Activated CD4-positive, alpha-beta memory T cell treated with anti-CD3 and anti-CD28 coated beads for 36 hours (primary cell): ENCODE measurements around the gene MAMDC4. TPM values are rescaled to one million over a fixed set of nuclear protein-coding genes. Genes with fewer than 3 reads are reported as not detected.
"Not testable (repeated sequence)": the region's sequence is repeated elsewhere in the genome, so short reads cannot be mapped to it uniquely, and the experiment has no call there.

Source experiments
- CTCF ChIA-PET: fragments of 350-600 bp; sonication (Branson Sonifier 250); formaldehyde crosslinking; loops from one replicate; lab custom pipeline; 2021; ENCODE audit warnings: antibody characterized with exemption, inconsistent platforms; lab: Charles Lee
- POLR2A ChIA-PET: fragments of 350-600 bp; sonication (Branson Sonifier 250); formaldehyde crosslinking; loops from one replicate; lab custom pipeline; 2021; ENCODE audit warnings: antibody characterized with exemption; lab: Charles Lee
- DNase-seq: peaks from one replicate; pipeline ENCODE4 v3.0.0-alpha.2; 2020
- H3K27ac Mint-ChIP-seq: one replicate; pipeline ENCODE4 v1.8.0; 2021; ENCODE audit warnings: mixed read lengths
- H3K27me3 Mint-ChIP-seq: one replicate; pipeline ENCODE4 v1.8.0; 2021; ENCODE audit warnings: mixed read lengths
- H3K36me3 Mint-ChIP-seq: one replicate; pipeline ENCODE4 v1.8.0; 2021; ENCODE audit warnings: mixed read lengths
- H3K4me1 Mint-ChIP-seq: one replicate; pipeline ENCODE4 v1.8.0; 2021; ENCODE audit warnings: low read depth, mixed read lengths
- H3K4me3 Mint-ChIP-seq: one replicate; pipeline ENCODE4 v1.8.0; 2021; ENCODE audit warnings: mild to moderate bottlenecking, mixed read lengths
- H3K9me3 Mint-ChIP-seq: one replicate; pipeline ENCODE4 v1.8.0; 2021; ENCODE audit warnings: mixed read lengths
- intact Hi-C: fragments of 100-400 bp; cut with micrococcal nuclease; formaldehyde crosslinking; loops from one replicate; pipeline ENCODE4 v1.15.1; 2023
- total RNA-seq, 2 experiments: library from RNA; stranded (reverse); gene quantifications; one replicate each; pipeline ENCODE4 v1.2.3, GENCODE V29; 2021

Gene MAMDC4
- total RNA-seq, 2 experiments from 2014 or later: 13.0 to 14.3 TPM

DNA sequence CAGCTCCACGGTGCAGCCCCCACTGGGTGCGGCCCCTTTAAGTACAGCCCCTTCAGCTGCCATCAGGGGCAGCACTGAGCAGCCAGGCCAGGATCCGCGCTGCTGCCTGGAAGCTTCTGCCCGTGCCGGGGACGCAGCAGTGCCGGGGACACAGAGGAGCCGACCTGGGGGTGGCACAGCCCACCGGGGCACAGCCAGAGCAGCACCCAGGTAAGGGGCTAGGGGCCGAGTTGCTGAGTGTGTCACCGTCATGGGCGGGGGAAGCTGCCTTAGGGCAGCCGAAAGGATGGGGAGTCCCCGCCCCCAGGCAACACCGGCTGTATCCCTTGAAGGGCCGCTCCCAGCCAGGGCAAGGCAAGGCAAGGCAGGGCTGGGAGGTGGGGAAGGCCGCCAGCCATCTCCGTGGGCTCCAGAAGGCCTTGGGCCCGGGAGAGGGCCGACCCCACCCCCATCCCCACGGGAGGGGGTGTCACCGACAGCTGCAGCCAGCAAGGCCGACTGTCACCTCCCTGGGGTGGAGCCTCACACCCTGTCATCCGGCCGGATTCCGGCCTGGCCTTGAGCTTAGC, 9.7 kb upstream of the MAMDC4 start, which contains the start of gene AJM1:
AJM1 (plus strand) TSS at position 99 of the 569 bp plus-strand sequence. CDS start 1,937 bp downstream, outside the sequence.
- Mint-ChIP-seq H3K4me3 (peak within 1 kb of the TSS; percentile 73), H3K27me3 (peaks cover 11% of the 10 kb centered on the region), H3K4me1 (peaks cover 22% of the 10 kb centered on the region), H3K27ac (peak within 1 kb of the TSS; percentile 33)
- not testable (repeated sequence) for H3K9me3 Mint-ChIP-seq, H3K36me3 Mint-ChIP-seq
- intact Hi-C loops: loop anchor here (2.0 to 5.0 kb wide), 3 partner anchors 35 to 102 kb away; partner anchors contain the start of genes C8G, FBXW5, RABL6 and TMEM141
- ChIA-PET POLR2A (interaction anchor here (1.2 to 1.7 kb wide), 3 partner anchors 35 to 102 kb away, joined by 3 to 7 read pairs (median 3); partner anchors contain the start of genes C8G and FBXW5), CTCF (interaction anchor here (0.7 to 4.3 kb wide), 43 partner anchors 10 to 359 kb away, joined by 3 to 56 read pairs (median 5); partner anchors contain the start of genes ABCA2, C8G, CLIC3 and EDF1)
- DNase-seq: peak; percentile 86

DNA sequence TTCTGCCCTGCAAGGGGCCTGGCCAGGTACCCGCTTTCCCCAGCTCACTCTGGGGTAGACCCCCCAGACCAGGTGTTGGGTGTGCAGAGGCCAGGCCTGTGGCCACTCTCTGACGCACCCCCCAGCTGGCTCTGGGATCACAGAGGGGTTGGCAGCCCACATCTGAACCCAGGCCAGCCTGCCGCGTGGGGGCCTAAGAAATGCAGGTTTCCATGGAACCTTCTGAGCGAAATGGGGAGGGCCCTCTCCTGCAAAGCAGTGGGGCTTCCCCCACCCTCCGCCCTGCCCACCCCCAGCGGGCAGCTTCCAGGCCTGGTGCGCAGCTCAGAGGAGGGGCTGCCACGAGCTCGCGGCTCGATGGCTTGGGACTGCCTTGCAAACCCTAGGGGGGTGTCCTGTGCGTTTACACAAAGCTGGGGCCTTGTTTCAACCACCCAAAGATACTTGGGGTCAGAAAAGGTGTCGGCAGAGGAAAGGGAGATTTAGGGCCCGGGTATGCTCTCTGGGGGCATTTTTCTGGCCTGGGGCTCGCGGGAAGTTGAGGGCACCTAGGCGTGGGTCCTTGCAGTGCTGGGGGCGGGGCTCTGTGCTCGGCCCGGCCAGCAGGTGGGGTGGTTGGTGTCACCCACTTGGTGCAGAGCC, 8.9 kb upstream of the MAMDC4 start:
- intact Hi-C loops: loop anchor here (2.0 to 5.0 kb wide), 3 partner anchors 36 to 102 kb away; partner anchors contain the start of genes C8G, FBXW5, RABL6 and TMEM141
- H3K27ac Mint-ChIP-seq, H3K9me3 Mint-ChIP-seq, DNase-seq: not testable (repeated sequence)
- Mint-ChIP-seq H3K4me1 (peaks cover 27% of the 10 kb centered on the region), H3K36me3 (peaks cover 10% of the 10 kb centered on the region), H3K4me3 (peak overlapping the region; percentile 43), H3K27me3 (peaks cover 17% of the 10 kb centered on the region)
- CTCF ChIA-PET: interaction anchor here (0.8 to 4.3 kb wide), 28 partner anchors 14 to 253 kb away, joined by 3 to 56 read pairs (median 6); partner anchors contain the start of genes ABCA2, C8G, CLIC3 and EDF1
- POLR2A ChIA-PET: interaction anchor here (1.2 to 1.7 kb wide), 4 partner anchors 36 to 101 kb away, joined by 3 to 7 read pairs (median 4); partner anchors contain the start of genes C8G, FBXW5 and TRAF2

DNA sequence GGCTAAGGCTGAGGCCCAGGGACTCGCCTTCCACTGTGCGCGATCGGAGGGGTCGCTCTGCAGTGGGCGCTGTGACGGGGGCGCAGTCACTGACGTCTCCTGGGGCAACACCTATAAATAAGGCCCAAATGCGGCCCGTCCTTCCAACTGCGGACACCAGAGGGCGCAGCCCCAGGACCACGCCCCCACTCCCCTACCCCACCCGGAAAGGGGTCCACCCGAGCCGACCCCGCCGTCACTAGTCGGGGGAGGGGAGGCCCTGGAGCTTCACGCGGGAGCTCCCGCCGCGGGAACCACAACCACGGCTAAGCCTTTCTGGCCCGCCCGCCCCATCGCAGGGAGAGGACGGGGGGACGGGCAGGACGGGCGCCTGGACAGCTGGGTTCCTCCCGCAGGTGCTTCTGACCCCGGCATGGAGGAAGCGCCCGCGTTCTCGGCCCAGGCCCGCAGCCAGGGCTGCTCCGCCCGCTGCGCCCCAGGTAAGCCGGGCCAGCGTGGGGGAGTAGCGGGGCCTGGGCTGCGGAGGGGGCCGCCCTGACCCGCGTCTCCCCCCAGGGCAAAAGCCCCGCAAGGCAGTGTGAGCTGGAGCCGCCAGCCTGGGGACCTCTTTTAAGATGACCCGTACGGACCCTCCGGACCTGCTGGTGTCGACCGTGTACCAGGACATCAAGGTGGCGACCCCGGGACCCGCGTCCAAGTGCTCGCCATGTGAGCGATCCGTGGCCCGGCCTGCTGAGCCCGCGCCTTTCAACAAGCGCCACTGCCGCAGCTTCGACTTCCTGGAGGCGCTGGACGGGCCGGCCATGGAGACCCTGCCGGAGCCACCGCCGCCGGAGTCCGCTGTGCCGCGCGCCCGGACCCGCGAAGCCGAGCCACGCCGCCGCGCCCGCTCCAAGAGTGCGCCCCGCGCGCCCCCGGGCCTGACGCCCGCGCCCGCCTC, 8.1 kb upstream of the MAMDC4 start:
- not testable (repeated sequence) for H3K27ac Mint-ChIP-seq, H3K36me3 Mint-ChIP-seq, H3K9me3 Mint-ChIP-seq
- DNase-seq: peak; percentile 73
- POLR2A ChIA-PET: interaction anchor here (1.2 to 1.5 kb wide), 2 partner anchors 42 to 101 kb away, joined by 3 to 4 read pairs; partner anchors contain the start of genes C8G, FBXW5 and TRAF2
- peaks cover 17% of the 10 kb centered on the region for H3K27me3 Mint-ChIP-seq
- intact Hi-C loops: loop anchor here (2.0 to 5.0 kb wide), 3 partner anchors 37 to 101 kb away; partner anchors contain the start of genes C8G, FBXW5, RABL6 and TMEM141
- peak overlapping the region; percentile 43 for H3K4me3 Mint-ChIP-seq
- H3K4me1 Mint-ChIP-seq: peaks cover 27% of the 10 kb centered on the region
- CTCF ChIA-PET: interaction anchor here (1.0 to 4.3 kb wide), 12 partner anchors 18 to 190 kb away, joined by 3 to 56 read pairs (median 8); partner anchors contain the start of genes ABCA2, C8G, FBXW5 and FUT7

DNA sequence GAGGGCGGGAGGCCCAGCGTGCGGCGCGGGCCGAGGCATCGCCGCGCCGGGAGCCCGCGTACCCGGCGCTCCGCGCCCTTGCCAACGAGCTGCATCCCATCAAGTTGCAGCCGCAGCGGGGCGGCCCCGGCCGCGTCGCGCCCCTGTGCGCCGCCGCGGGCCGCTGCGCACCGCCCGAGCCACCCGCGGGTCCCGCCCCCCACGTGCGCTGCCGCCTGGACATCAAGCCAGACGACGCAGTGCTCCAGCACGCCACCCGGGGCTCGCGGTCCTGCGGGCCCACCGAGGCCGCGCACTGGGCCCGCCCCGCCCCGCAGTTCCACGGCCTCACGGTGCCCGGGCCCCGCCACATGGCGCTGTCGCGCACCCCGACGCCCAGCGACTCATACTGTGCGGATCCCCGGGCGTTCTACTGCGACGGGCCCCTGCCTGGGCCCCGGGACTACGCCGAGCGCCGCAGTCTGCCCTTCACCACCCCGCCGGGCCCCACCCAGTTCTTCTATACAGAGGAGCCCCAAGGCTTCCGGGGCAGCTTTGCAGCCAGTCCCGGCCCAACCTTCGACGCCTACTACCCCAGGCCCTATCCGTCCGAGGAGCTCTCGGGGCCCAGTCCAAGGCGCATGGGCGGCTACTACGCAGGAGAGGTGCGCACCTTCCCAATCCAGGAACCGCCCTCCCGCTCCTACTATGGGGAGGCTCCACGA, 7.2 kb upstream of the MAMDC4 start:
- Mint-ChIP-seq H3K27me3 (peaks cover 17% of the 10 kb centered on the region), H3K4me1 (peaks cover 29% of the 10 kb centered on the region), H3K36me3 (peaks cover 11% of the 10 kb centered on the region), H3K27ac (no peak overlapping the region), H3K4me3 (no peak overlapping the region), H3K9me3 (no peaks in the 10 kb centered on the region)
- POLR2A ChIA-PET: no interaction called here
- intact Hi-C loops: loop anchor here (5.0 kb wide), 2 partner anchors 38 to 242 kb away; partner anchors contain the start of genes MAN1B1 and RABL6
- no peak for DNase-seq
- CTCF ChIA-PET: interaction anchor here (0.6 to 4.3 kb wide), 8 partner anchors 36 to 190 kb away, joined by 3 to 56 read pairs (median 12); partner anchors contain the start of genes ABCA2, FUT7, RABL6 and TRAF2

DNA sequence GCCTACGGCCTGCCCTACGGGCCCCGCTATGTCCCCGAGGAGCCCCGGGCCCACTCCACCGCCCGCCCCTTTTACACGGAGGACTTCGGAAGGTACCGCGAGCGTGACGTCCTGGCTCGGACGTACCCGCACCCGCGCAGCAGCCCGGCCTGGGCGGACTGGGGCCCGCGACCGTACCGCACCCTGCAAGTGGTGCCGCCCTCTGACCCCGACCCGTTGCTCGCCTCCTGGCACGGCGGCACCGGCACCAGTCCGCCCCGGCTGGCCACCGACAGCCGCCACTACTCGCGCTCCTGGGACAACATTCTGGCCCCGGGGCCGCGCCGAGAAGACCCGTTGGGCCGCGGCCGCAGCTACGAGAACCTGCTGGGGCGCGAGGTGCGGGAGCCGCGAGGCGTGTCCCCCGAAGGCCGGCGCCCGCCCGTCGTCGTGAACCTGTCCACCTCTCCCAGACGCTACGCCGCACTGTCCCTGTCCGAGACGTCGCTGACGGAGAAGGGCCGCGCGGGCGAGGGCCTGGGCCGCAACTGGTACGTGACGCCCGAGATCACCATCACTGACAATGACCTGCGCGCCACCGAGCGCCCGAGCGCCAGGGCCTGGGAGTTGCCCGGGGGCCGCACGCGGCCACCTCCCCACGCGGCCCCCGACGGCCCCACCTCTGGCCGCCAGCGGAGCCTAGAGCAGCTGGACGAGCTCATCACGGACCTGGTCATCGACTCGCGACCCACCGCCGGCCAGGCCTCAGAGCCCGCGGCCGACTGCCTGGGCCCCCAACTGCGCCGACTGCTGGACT, 6.5 kb upstream of the MAMDC4 start:
- Mint-ChIP-seq H3K4me1 (peaks cover 31% of the 10 kb centered on the region), H3K4me3 (no peak overlapping the region), H3K27ac (no peak overlapping the region), H3K27me3 (peaks cover 17% of the 10 kb centered on the region), H3K9me3 (no peaks in the 10 kb centered on the region), H3K36me3 (peaks cover 11% of the 10 kb centered on the region)
- ChIA-PET CTCF (interaction anchor here (0.6 to 3.9 kb wide), 2 partner anchors 103 to 189 kb away, joined by 3 to 22 read pairs; no protein-coding TSS in a partner anchor), POLR2A (no interaction called here)
- no peak for DNase-seq
- intact Hi-C loops: loop anchor here (5.0 kb wide), 1 partner anchor 242 kb away; the partner anchor contains the start of gene MAN1B1

DNA sequence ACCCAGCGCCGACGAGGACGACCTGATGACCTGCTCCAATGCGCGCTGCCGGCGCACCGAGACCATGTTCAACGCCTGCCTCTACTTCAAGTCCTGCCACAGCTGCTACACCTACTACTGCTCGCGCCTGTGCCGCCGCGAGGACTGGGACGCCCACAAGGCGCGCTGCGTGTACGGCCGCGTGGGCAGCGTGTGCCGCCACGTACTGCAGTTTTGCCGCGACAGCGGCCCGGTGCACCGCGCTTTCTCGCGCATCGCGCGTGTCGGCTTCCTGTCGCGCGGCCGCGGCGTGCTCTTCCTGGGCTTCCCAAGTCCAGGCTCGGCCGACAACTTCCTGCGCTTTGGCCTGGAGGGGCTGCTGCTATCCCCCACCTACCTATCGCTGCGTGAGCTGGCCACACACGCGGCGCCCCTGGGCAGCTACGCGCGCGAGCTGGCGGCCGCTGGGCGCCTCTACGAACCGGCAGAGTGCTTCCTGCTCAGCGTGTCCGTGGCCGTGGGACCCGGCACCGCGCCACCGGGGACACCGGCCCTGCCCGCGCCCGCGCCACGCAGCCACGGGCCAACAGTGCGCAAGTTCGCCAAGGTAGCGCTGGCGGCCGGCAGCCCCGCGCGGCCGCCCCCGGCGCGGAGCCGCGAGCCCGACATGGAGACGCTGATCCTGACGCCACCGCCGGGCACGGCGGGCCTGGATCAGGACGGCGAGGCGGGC, 5.6 kb upstream of the MAMDC4 start:
- intact Hi-C loops: loop anchor here (5.0 kb wide), 1 partner anchor 241 kb away; the partner anchor contains the start of gene MAN1B1
- no peak overlapping the region for H3K4me3 Mint-ChIP-seq
- H3K27me3 Mint-ChIP-seq: peaks cover 17% of the 10 kb centered on the region
- no peak for DNase-seq
- POLR2A ChIA-PET: interaction anchor here (1.4 to 2.4 kb wide), 3 partner anchors 38 to 55 kb away, joined by 3 to 6 read pairs (median 6); no protein-coding TSS in a partner anchor
- peak overlapping the region; percentile 23 for H3K27ac Mint-ChIP-seq
- H3K9me3 Mint-ChIP-seq: no peaks in the 10 kb centered on the region
- CTCF ChIA-PET: interaction anchor here (1.0 to 1.6 kb wide), 3 partner anchors 56 to 189 kb away, joined by 3 to 4 read pairs (median 3); no protein-coding TSS in a partner anchor
- peaks cover 30% of the 10 kb centered on the region for H3K4me1 Mint-ChIP-seq
- H3K36me3 Mint-ChIP-seq: peaks cover 11% of the 10 kb centered on the region

DNA sequence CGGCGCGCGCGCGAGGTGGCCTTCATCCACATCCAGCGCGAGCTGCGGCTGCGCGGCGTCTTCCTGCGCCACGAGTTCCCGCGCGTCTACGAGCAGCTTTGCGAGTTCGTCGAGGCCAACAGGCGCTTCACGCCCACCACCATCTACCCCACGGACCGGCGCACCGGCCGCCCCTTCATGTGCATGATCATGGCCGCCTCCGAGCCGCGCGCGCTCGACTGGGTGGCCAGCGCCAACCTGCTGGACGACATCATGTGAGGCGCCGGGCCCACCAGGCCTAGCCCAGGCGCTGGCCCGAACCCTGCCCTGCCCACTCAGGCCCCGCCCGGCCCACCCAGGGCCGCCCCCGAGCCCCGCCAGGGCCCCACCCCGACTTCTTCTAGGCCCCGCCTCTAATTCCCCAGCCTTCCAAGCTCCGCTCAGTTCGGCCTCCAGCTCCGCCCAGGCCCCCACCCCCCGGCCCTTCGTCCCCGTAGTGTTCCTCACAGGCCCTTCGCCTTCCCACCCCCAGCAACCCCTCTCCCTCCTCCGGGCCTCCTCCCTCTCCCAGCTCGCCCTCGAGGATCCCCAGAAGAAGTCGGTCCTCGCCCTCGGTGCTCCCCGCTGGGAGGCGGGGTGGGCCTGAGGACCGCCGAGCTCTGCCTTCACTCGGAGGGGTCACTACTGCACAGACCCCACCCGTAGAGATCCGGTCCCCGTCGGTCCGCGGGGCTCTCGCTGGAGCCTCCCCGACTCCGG, 4.9 kb upstream of the MAMDC4 start:
- H3K9me3 Mint-ChIP-seq: no peaks in the 10 kb centered on the region
- peaks cover 17% of the 10 kb centered on the region for H3K27me3 Mint-ChIP-seq
- peaks cover 11% of the 10 kb centered on the region for H3K36me3 Mint-ChIP-seq
- H3K4me3 Mint-ChIP-seq: peak overlapping the region; percentile 85
- CTCF ChIA-PET: interaction anchor here (1.0 to 1.6 kb wide), 4 partner anchors 55 to 188 kb away, joined by 3 to 4 read pairs (median 4); no protein-coding TSS in a partner anchor
- H3K4me1 Mint-ChIP-seq: peaks cover 26% of the 10 kb centered on the region
- peak overlapping the region; percentile 8 for H3K27ac Mint-ChIP-seq
- DNase-seq: peak; percentile 40
- intact Hi-C loops: loop anchor here (5.0 kb wide), 1 partner anchor 240 kb away; the partner anchor contains the start of gene MAN1B1
- POLR2A ChIA-PET: interaction anchor here (1.4 to 2.4 kb wide), 3 partner anchors 37 to 55 kb away, joined by 3 to 6 read pairs (median 6); no protein-coding TSS in a partner anchor

DNA sequence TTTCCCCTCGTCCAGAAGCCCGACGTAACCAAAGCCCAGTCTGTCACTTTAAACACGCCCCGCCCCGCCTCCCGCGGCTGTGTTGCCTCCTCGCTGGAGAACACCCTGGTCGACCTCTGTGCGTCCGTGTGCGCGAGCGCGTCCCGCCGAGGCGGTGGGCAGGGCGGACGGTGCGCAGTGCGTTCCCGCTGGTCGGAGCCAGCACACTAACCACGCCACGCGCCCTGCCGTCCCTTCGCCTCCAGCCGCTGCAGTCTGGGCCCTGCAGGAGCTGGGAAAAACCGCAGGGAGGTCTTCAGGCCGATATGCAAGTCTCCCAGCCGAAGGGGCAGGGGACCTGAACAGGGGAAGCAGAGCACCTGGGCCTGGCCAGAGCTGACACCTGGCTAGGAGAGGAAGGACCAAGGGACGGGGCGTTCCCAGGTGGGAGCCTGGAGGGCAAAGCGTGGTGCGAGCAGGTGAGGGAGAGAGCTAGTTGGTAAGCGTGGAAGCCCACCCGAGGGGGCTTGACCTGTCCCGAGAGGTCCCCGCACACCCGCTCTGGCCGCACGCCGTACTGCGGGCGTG, 4.2 kb upstream of the MAMDC4 start:
- peak overlapping the region; percentile 85 for H3K4me3 Mint-ChIP-seq
- H3K9me3 Mint-ChIP-seq: no peaks in the 10 kb centered on the region
- DNase-seq: peak; percentile 89
- peaks cover 24% of the 10 kb centered on the region for H3K4me1 Mint-ChIP-seq
- intact Hi-C loops: loop anchor here (2.0 to 5.0 kb wide), 3 partner anchors 55 to 365 kb away; partner anchors contain the start of genes MAN1B1 and SEC16A
- ChIA-PET POLR2A (interaction anchor here (1.0 to 2.4 kb wide), 3 partner anchors 34 to 54 kb away, joined by 3 to 6 read pairs (median 6); no protein-coding TSS in a partner anchor), CTCF (interaction anchor here (1.0 to 1.6 kb wide), 5 partner anchors 8 to 188 kb away, joined by 3 to 4 read pairs (median 3); no protein-coding TSS in a partner anchor)
- peak overlapping the region; percentile 8 for H3K27ac Mint-ChIP-seq
- peaks cover 17% of the 10 kb centered on the region for H3K27me3 Mint-ChIP-seq
- peaks cover 11% of the 10 kb centered on the region for H3K36me3 Mint-ChIP-seq
